HT1080 (cell line): ENCODE measurements around the gene FAM111B. TPM values are rescaled to one million over a fixed set of nuclear protein-coding genes. Genes with fewer than 3 reads are reported as not detected.
"Not testable (repeated sequence)": the region's sequence is repeated elsewhere in the genome, so short reads cannot be mapped to it uniquely, and the experiment has no call there.

Experiments
- DNase-seq: peaks from one replicate; pipeline ENCODE4 v3.0.0-alpha.2; 2015; ENCODE audit warnings: low read depth
- total RNA-seq: library from RNA; depleted of rRNA; stranded (reverse); fragments of >200 nt; shearing (Covaris generic); gene quantifications from 2 replicates; pipeline ENCODE4 v1.2.3, GENCODE V29; 2014

The FAM111B gene
- total RNA-seq, 1 experiment from 2014 or later: 25.4 TPM

GRCh38 chr11:59097113-59097708 lies 9.8 kb upstream of the FAM111B start:
- DNase-seq: peak; percentile 52

GRCh38 chr11:59097938-59098337 lies 9.1 kb upstream of the FAM111B start:
- not testable (repeated sequence) for DNase-seq

- no peak for DNase-seq
Observed at GRCh38 chr11:59102259-59102765, 4.7 kb upstream of the FAM111B start.

GRCh38 chr11:59107721-59108120 lies 684 bp downstream of the FAM111B start:
- DNase-seq: peak; percentile 10

- DNase-seq: no peak
Observed at GRCh38 chr11:59112494-59112893, 5.5 kb downstream of the FAM111B start.

GRCh38 chr11:59114344-59114743 lies 7.3 kb downstream of the FAM111B start:
- no peak for DNase-seq

- DNase-seq: no peak
Observed at GRCh38 chr11:59115553-59115952, 8.5 kb downstream of the FAM111B start.

GRCh38 chr11:59117774-59118173 lies 10.7 kb downstream of the FAM111B start:
- DNase-seq: no peak

GRCh38 chr11:59119826-59120225 lies 12.8 kb downstream of the FAM111B start:
- no peak for DNase-seq

- peak; percentile 70 for DNase-seq
Observed at GRCh38 chr11:59135648-59136461, 28.8 kb downstream of the FAM111B start.

- DNase-seq: not testable (repeated sequence)
Observed at GRCh38 chr11:59136551-59136950, 29.5 kb downstream of the FAM111B start.

- no peak for DNase-seq
Observed at GRCh38 chr11:59137190-59137589, 30.2 kb downstream of the FAM111B start.

- no peak for DNase-seq
Observed at GRCh38 chr11:59138643-59139042, 31.6 kb downstream of the FAM111B start.

GRCh38 chr11:59141191-59141590 lies 34.2 kb downstream of the FAM111B start:
- DNase-seq: no peak

- peak; percentile 31 for DNase-seq
Observed at GRCh38 chr11:59141673-59142460, 34.8 kb downstream of the FAM111B start.

- DNase-seq: peak; percentile 93
Observed at GRCh38 chr11:59142530-59143507, 35.8 kb downstream of the FAM111B start, which contains the start of gene FAM111A. TSS of gene FAM111A (plus strand) at chr11:59142856. CDS start at chr11:59148873, 6,017 bp downstream.

- DNase-seq: no peak
Observed at GRCh38 chr11:59144096-59144495, 37.1 kb downstream of the FAM111B start.

- DNase-seq: peak; percentile 89
Observed at GRCh38 chr11:59144579-59145345, 37.7 kb downstream of the FAM111B start.

- no peak for DNase-seq
Observed at GRCh38 chr11:59145534-59145933, 38.5 kb downstream of the FAM111B start.

GRCh38 chr11:59151761-59152160 lies 44.7 kb downstream of the FAM111B start:
- no peak for DNase-seq
